GM19193 (cell line): ENCODE data around the gene KYAT1.

ENCODE experiments used
- POLR2A ChIP-seq: IDR thresholded peaks from 4 replicates; pipeline ENCODE4 v1.6.1; 2011; ENCODE audit not compliant: insufficient read depth, insufficient read length; ENCODE audit errors: extremely low read depth

KYAT1 gene

DNA sequence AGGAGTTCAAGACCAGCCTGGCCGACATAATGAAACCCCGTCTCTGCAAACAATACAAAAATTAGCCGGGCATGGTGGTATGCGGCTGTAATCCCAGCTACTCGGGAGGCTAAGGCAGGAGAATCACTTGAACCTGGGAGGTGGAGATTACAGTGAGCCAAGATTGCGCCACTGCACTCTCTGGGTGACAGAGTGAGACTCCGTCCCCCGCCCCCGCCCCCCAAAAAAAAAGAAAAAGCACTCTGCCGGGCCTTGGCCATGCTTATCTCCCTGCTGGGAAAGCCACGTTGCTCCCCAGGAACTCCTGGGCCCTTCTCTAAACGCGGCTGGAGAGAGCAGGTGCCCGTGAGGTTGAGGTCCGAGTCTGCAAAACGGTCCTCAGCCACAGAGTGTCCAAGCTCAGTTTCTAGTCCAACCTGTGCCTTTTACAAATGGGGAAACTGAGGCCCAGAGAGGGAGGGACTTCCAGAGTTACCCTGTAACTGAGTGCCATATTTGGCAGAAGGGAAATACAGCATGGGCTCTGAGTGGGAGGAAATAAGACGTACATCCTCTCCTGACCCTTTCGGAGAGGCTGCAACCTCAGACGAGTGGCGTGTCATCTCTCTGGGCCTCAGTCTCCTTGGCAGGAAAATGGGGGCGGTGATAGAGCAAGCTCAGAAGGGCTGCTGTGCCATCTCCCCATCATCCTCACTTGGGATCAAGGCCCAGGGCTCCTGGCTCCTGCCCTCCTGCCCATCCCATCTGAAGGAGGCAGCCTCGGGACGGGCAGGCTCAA is 32.4 kb upstream of the KYAT1 start:
- no peak for TF ChIP-seq POLR2A

DNA sequence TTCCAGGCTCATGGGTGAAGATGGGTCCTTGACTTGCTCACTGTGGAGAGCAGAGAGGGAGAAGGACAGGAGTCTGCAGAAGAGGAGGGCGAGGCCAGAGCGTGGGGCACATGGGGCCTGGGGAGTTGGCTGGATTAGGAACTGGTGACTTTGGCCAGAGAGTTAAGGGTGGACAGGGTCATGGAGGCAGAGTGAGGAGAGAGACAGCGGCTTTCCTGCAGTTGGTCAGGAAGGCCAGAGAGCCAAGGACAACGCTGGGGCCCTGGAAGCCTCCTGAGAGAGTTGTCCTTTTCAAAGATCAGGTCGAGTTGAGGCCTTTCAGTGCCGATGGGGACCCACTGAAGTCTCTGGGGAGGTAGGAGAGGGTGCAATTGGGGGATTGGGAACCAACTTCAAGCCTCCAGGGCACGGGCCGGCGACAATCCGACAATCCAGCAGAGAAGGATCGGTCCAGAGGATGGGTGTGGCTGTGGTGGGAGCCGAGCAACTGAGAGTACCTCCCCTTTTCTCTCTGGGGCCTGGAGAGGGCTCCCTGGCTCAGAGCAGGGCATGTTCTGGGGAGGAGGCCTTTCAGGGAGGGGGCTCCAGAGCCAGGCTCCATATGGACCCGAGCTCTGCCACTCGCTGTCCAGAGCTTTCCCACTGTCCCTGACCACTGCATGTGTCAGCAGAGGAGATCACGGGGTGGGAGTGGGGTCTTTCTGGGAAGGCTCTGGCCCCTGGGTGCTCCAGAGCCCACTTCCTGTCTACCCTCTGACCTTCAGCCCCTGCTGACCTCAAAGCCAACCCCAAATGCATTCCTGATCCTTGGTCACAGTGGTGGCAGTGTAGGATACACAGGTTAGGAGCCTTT is 31.5 kb upstream of the KYAT1 start:
- no peak for TF ChIP-seq POLR2A

DNA sequence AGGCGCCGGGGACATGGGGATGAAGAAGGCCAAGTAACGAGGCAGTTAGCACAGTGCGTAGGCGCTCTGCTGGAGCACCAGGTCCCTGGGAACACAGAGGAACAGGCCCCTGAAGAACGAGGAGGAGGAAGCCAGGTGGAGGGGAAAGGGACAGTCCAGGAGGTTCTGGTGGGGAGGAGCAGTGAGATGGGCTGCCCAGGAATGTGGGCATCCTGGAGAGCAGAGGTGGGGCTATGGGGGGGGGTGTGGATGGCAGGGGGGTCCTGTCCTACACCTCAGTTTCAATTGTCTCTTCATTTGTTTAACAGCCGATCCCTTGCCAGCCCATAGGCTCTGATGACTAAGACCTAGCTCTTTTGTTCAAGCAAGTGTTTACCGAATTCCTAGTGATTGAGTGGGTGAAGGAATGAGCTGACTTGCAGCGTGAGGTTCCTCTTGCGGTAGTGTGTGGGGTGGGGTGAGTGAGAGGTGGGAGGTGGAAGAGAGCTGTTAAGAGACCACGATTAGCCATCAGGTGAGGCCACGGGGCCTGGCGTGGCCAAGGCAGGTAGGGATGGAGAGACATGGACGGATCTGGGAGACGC is 30.6 kb upstream of the KYAT1 start:
- no peak for TF ChIP-seq POLR2A

DNA sequence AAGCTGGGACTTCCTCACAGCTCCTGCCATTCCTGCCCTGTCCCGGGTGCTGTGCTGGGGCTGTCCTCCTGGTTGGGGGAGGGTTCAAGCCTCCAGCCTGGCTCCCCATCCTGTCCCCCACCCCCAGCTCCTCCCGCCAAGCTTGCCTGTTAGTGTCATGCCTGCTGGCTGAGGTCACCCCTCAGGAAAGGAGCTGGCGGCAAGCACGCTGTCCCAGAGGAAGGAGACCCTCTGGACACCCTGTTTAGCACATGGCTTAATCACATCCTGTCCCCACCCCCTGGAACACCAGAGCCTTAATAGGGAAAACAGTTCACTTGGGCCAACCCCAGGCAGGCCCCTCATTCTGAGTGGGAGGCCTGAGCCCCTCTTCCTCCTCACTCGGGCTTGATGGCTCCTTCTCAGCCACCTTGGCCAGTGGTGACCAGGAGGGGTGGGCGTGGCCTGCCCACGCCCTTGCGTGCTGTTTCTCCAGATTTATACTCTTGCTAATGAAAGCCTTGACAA is 29.8 kb upstream of the KYAT1 start:
- no peak for TF ChIP-seq POLR2A

DNA sequence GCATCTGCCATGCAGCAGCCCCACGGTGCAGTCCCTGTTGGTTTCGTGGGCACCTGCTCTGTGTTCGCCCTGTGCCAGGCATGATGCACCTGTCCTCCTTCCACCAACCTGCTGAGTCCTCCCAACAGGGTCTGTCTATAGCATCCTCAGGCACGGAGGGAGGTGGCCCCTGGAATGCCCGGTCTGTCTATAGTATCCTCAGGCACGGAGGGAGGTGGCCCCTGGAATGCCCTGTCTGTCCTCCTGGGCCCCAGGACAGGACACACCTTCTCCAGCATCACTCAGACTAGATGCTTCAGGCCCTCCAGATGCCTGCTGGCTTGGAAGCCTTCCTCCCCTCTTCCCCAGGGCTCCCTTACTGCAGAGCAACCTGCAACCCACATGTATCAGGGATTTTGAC is 29.2 kb upstream of the KYAT1 start:
- TF ChIP-seq POLR2A = no peak

DNA sequence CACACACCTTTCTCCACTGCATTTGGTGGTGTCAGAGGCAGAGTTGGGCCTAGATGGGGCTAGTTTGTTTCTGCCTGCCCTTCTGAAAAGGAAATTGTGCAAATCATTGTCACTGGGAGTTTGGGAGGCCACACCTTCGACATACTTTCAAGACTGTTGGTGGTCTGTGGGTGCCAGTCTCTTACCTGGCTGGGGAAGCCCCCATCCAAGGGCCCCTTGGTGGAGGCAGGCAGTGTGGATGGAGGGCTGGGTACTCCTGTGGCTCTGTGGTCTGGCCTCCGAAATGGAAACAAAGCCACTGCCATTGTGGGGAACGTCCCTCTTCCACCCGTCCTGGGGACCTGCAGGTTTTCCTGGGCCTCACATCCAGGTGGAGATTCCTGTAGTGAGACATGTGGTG is 28.1 kb upstream of the KYAT1 start:
- no peak for TF ChIP-seq POLR2A

DNA sequence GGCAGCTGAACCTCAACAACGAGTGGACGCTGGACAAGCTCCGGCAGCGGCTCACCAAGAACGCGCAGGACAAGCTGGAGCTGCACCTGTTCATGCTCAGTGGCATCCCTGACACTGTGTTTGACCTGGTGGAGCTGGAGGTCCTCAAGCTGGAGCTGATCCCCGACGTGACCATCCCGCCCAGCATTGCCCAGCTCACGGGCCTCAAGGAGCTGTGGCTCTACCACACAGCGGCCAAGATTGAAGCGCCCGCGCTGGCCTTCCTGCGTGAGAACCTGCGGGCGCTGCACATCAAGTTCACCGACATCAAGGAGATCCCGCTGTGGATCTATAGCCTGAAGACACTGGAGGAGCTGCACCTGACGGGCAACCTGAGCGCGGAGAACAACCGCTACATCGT is 26.6 kb upstream of the KYAT1 start:
- TF ChIP-seq POLR2A = no peak

DNA sequence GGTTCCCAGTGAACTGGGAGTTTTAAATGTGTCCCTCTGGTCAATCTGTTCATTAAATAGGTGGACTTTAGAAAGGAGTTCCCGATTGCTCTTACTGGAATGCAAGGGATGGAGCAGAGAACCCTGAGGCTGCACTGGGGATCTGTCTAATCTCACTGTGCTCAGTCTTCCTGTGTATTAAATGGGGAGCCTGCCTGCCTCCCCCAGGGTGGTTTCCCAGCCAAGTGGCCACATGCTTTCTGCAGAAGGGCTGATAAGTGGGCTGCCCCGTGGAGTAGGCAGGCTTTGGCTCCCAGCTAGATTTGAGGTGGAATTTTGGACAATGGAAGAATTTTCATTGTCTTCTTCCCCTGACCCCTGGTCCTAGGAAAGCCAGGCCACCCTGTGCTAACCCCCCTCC is 25.0 kb upstream of the KYAT1 start:
- no peak for TF ChIP-seq POLR2A

DNA sequence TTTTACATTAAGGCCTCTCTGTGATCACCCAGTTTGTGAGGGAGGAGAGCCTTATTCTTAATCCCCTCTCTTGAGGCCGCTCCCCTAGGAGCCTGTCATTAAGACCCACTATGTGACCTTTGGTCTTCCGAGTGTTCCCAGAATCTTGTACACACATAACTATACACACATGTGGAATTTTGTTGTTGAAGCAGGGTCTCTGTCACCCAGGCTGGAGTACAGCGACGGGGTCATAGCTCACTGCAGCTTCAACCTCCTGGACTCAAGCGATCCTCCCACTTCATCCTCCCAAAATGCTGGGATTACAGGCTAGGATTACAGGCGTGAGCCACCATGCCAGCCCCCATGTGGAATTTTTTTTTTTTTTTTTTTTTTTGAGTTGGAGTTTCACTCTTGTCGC is 24.2 kb upstream of the KYAT1 start:
- TF ChIP-seq POLR2A = no peak

DNA sequence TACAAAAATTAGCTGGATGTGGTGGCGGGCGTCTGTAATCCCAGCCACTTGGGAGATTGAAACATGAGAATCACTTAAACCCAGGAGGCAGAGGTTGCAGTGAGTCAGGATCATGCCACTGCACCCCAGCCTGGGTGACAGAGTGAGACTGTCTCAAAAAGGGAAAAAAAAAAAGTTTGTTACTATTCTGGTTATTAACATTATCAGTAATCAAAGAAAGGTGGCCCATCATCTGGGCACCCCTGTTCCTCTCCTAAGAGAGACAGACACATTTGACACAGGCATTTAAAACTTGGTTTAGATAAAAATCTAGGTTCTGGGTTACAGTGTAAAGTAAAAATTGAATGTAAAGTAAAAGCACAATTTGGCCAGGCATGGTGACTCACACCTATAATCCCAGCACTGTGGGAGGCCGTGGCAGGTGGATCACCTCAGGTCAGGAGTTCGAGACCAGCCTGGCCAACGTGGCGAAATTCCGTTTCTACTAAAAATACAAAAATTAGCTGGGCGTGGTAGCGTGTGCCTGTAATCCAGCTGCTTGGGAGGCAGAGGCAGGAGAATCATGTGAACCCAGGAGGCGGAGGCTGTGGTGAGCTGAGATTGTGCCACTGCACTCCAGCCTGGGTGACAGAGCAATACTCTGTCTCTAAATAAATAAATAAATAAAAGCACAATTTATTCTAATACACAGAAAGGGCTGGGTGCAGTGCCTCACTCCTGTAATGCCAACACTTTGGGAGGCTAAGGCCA is 22.3 kb upstream of the KYAT1 start:
- TF ChIP-seq POLR2A = no peak

DNA sequence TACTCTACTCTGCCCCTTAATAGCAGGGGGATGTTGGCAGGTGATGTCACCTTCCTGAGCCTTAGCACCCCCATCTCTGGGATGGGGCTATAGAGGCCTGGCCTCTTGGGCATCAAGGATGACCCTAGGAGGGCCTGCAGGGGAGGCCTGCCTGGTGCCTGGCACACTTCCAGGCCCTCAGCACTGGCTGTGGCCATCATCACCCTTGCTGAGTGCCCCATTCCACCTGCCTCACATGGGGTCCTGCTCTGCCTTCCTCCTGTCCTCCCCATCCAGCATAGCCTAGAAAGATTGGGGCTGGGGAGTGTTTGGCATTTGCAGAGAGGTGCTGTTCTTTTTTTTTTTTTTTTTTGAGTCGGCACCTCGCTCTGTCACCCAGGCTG is 21.3 kb upstream of the KYAT1 start:
- no peak for TF ChIP-seq POLR2A

DNA sequence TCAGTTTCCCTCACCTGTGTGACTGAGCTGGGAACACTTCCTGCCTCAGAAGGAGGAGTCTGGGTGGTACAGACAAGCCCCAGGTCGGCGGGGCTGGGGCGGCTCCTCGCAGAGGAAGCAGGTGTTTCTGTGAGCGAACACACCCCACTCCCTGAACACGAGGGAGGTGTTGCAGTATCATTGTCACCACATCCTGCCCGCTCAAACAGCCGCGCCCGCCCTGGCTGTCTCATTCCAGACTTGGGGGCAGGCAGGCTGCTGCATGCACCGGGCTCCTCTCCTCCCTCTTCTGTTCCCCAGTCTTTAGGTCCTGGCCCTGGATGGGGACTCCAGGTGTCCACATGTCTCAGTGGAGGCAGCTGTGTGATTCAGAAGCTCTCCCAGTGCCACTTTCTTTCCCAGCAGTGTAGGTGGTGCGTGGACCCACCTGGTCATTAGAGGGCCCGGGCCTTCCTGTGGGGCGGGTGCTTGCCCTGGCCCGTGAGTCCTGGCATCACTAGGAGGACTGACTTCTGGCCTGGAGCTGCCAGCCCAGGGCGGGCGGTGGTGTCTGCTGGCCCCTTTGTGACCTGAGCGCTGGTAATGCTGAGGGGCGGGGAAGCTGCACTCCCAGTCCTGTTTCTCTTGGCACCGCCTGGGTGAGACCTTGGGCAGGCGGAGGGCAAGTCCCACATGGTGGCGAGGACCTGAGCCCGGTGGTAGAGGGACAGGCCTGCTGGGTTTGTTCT is 20.8 kb upstream of the KYAT1 start:
- peak; percentile 69 for TF ChIP-seq POLR2A

DNA sequence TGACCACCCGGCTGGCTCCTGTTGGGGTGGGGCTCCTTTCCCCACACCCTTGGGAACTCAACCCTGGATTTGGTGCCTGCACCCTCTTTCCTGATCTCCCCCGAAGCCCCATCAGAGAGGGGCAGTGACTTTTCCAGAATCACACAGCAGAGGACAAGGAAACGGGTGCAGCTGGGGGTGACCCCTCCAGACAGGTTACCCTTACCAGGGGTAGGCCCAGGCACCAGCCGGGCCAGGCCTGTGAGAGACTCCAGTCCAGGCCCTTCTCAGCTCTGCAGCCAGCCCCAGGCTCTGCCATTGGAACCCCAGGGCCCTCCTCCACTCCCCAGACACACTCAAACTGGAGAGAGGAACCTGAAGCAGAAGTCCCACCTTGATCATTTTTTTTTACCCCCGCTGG is 20.1 kb upstream of the KYAT1 start:
- TF ChIP-seq POLR2A = no peak

DNA sequence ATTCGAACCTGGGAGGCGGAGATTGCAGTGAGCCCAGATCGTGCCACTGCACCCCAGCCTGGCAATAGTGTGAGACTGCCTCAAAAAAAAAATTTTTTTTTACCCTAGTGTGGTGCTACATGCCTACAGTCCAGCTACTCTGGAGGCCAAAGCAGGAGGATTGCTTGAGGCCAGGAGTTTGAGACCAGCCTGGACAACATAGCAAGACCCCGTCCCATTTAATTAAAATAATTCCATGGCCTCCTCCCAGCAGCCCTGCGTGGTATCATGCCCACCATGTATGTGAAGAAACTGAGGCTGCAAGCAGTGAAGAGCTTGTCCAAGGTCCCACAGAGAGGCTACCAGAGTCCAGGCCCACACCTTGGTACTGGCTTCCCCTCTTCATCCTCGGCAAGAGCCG is 19.6 kb upstream of the KYAT1 start:
- no peak for TF ChIP-seq POLR2A
